Measurements from ENCODE around the gene CDH22. TPM values are rescaled to one million over a fixed set of nuclear protein-coding genes. Genes with fewer than 3 reads are reported as not detected.
A peak's percentile ranks its signal among the peaks of the same experiment; 100 is the strongest.

Gene CDH22
- total RNA-seq, 2 donors from 2014 or later: 0.22 to 0.77 TPM

- H3K4me3 ChIP-seq (ENCODE audit: low read length): no peak overlapping the region
- no peak overlapping the region for H3K27ac Mint-ChIP-seq
- no peaks in the 10 kb centered on the region for H3K4me1 Mint-ChIP-seq
- H3K9me3 Mint-ChIP-seq: no peaks in the 10 kb centered on the region
- H3K27me3 ChIP-seq (ENCODE audit: control insufficient read depth, insufficient read depth, low read length, poor library complexity, severe bottlenecking): no peaks in the 10 kb centered on the region
- no peak overlapping the region for H3K9ac ChIP-seq (ENCODE audit: extremely low read depth, low read length, poor library complexity, severe bottlenecking)
- no peak overlapping the region for H3K4me3 Mint-ChIP-seq
- no peaks in the 10 kb centered on the region for H3K36me3 ChIP-seq (ENCODE audit: control insufficient read depth, insufficient read depth, low read length)
- H3K4me1 ChIP-seq (ENCODE audit: control insufficient read depth, insufficient read depth, low read length): no peaks in the 10 kb centered on the region
- whole genome bisulfite sequencing, 2 experiments (ENCODE audit: insufficient coverage in 1 of 2, insufficient read length in 1 of 2): 80 to 100% methylated on average over 2 to 7 of the region's 7 CpGs
- peak; percentile 87 for DNase-seq
- H3K36me3 Mint-ChIP-seq (ENCODE audit: low read depth): no peaks in the 10 kb centered on the region
- H3K27me3 Mint-ChIP-seq (ENCODE audit: insufficient read depth): no peaks in the 10 kb centered on the region
- peak; percentile 83 for TF ChIP-seq CTCF (conservative IDR thresholded peaks at IDR 0.05)
- H3K9me3 ChIP-seq (ENCODE audit: control insufficient read depth, low read length): no peaks in the 10 kb centered on the region
- H3K27ac ChIP-seq (ENCODE audit: low read depth, low read length): no peak overlapping the region
Observed at GRCh38 chr20:46151936-46152335, 156.4 kb downstream of the CDH22 start.

GRCh38 chr20:46150943-46151342, 157.4 kb downstream of the CDH22 start:
- 95 to 100% methylated on average over 2 to 5 of the region's 5 CpGs for WGBS, 2 experiments (ENCODE audit: insufficient coverage in 1 of 2, insufficient read length in 1 of 2)
- DNase-seq: no peak
- H3K27ac Mint-ChIP-seq: no peak overlapping the region

GRCh38 chr20:46148313-46149208, 159.7 kb downstream of the CDH22 start:
- Mint-ChIP-seq H3K4me1 (peaks cover 4% of the 10 kb centered on the region), H3K27ac (no peak overlapping the region), H3K4me3 (no peak overlapping the region), H3K9me3 (no peaks in the 10 kb centered on the region), H3K27me3 (ENCODE audit: insufficient read depth) (peaks cover 2% of the 10 kb centered on the region), H3K36me3 (ENCODE audit: low read depth) (no peaks in the 10 kb centered on the region)
- 83 to 97% methylated on average over 12 to 14 of the region's 14 CpGs for whole genome bisulfite sequencing, 2 experiments (ENCODE audit: insufficient coverage in 1 of 2, insufficient read length in 1 of 2)
- Histone ChIP-seq H3K4me1 (ENCODE audit: control insufficient read depth, insufficient read depth, low read length) (no peaks in the 10 kb centered on the region), H3K36me3 (ENCODE audit: control insufficient read depth, insufficient read depth, low read length) (no peaks in the 10 kb centered on the region), H3K4me3 (ENCODE audit: low read length) (no peak overlapping the region), H3K27me3 (ENCODE audit: control insufficient read depth, insufficient read depth, low read length, poor library complexity, severe bottlenecking) (no peaks in the 10 kb centered on the region), H3K27ac (ENCODE audit: low read depth, low read length) (no peak overlapping the region), H3K9ac (ENCODE audit: extremely low read depth, low read length, poor library complexity, severe bottlenecking) (no peak overlapping the region), H3K9me3 (ENCODE audit: control insufficient read depth, low read length) (no peaks in the 10 kb centered on the region)
- no peak for TF ChIP-seq CTCF (conservative IDR thresholded peaks at IDR 0.05)
- no peak for DNase-seq

More at GRCh38 chr20:46150943-46151342, 157.4 kb downstream of the CDH22 start:
- H3K27me3 ChIP-seq (ENCODE audit: control insufficient read depth, insufficient read depth, low read length, poor library complexity, severe bottlenecking): no peaks in the 10 kb centered on the region
- peaks cover 1% of the 10 kb centered on the region for H3K4me1 Mint-ChIP-seq
- H3K9me3 Mint-ChIP-seq: no peaks in the 10 kb centered on the region
- H3K4me3 Mint-ChIP-seq: no peak overlapping the region
- TF ChIP-seq CTCF (conservative IDR thresholded peaks at IDR 0.05): no peak
- no peak overlapping the region for H3K9ac ChIP-seq (ENCODE audit: extremely low read depth, low read length, poor library complexity, severe bottlenecking)
- no peak overlapping the region for H3K27ac ChIP-seq (ENCODE audit: low read depth, low read length)
- H3K9me3 ChIP-seq (ENCODE audit: control insufficient read depth, low read length): no peaks in the 10 kb centered on the region
- no peaks in the 10 kb centered on the region for H3K27me3 Mint-ChIP-seq (ENCODE audit: insufficient read depth)
- H3K36me3 ChIP-seq (ENCODE audit: control insufficient read depth, insufficient read depth, low read length): no peaks in the 10 kb centered on the region
- no peaks in the 10 kb centered on the region for H3K36me3 Mint-ChIP-seq (ENCODE audit: low read depth)
- H3K4me1 ChIP-seq (ENCODE audit: control insufficient read depth, insufficient read depth, low read length): no peaks in the 10 kb centered on the region
- no peak overlapping the region for H3K4me3 ChIP-seq (ENCODE audit: low read length)
